Measurements from ENCODE around the gene CDC23.
A peak's percentile ranks its signal among the peaks of the same experiment; 100 is the strongest.
"Not testable (repeated sequence)": the region's sequence is repeated elsewhere in the genome, so short reads cannot be mapped to it uniquely, and the experiment has no call there.

The CDC23 gene

GRCh38 chr5:138224712-138225111 is 11.6 kb upstream of the CDC23 start:
- ChIA-PET POLR2A (interaction anchor here (1.6 kb wide), 1 partner anchor 115 kb away, joined by 4 read pairs; no protein-coding TSS in a partner anchor), CTCF (interaction anchor here (0.8 to 9.8 kb wide), 12 partner anchors 8 to 279 kb away, joined by 3 to 61 read pairs (median 6); partner anchors contain the start of genes CDC23 and KDM3B)
- DNase-seq (ENCODE audit: extremely low spot score), result no peak
- TF ChIP-seq CTCF (IDR thresholded peaks at IDR 0.05; ENCODE audit: control extremely low read depth, extremely low read depth, low read depth, missing control alignments), result no peak

GRCh38 chr5:138223532-138223931 is 10.4 kb upstream of the CDC23 start:
- no peak for TF ChIP-seq CTCF (IDR thresholded peaks at IDR 0.05; ENCODE audit: control extremely low read depth, extremely low read depth, low read depth, missing control alignments)
- ChIA-PET POLR2A (interaction anchor here (0.5 to 1.6 kb wide), 2 partner anchors 116 to 177 kb away, joined by 4 to 7 read pairs; no protein-coding TSS in a partner anchor), CTCF (interaction anchor here (0.7 to 9.8 kb wide), 20 partner anchors 9 to 303 kb away, joined by 3 to 61 read pairs (median 4); partner anchors contain the start of genes CDC23 and KDM3B)
- DNase-seq (ENCODE audit: extremely low spot score), result no peak

- ChIA-PET CTCF (interaction anchor here (1.4 to 9.8 kb wide), 3 partner anchors 8 to 25 kb away, joined by 3 to 61 read pairs (median 6); no protein-coding TSS in a partner anchor), POLR2A (no interaction called here)
- no peak for TF ChIP-seq CTCF (IDR thresholded peaks at IDR 0.05; ENCODE audit: control extremely low read depth, extremely low read depth, low read depth, missing control alignments)
- no peak for DNase-seq (ENCODE audit: extremely low spot score)
Measured at GRCh38 chr5:138216799-138217198, 3.7 kb upstream of the CDC23 start.

GRCh38 chr5:138212828-138213160 is 329 bp downstream of the CDC23 start:
- peak; percentile 31 for DNase-seq (ENCODE audit: extremely low spot score)
- ChIA-PET CTCF (interaction anchor here (1.5 to 3.3 kb wide), 8 partner anchors 11 to 237 kb away, joined by 3 to 16 read pairs (median 5); partner anchors contain the start of genes KDM3B and KIF20A), POLR2A (interaction anchor here (1.0 kb wide), 1 partner anchor 27 kb away, joined by 4 read pairs; no protein-coding TSS in a partner anchor)
- TF ChIP-seq CTCF (IDR thresholded peaks at IDR 0.05; ENCODE audit: control extremely low read depth, extremely low read depth, low read depth, missing control alignments), result no peak

- ChIA-PET POLR2A (no interaction called here), CTCF (interaction anchor here (1.4 kb wide), 1 partner anchor 141 kb away, joined by 3 read pairs; the partner anchor contains the start of gene KDM3B)
- no peak for DNase-seq (ENCODE audit: extremely low spot score)
- no peak for TF ChIP-seq CTCF (IDR thresholded peaks at IDR 0.05; ENCODE audit: control extremely low read depth, extremely low read depth, low read depth, missing control alignments)
Measured at GRCh38 chr5:138210985-138211384, 2.1 kb downstream of the CDC23 start.

GRCh38 chr5:138193859-138194258 is 19.3 kb downstream of the CDC23 start:
- POLR2A ChIA-PET; DNase-seq (ENCODE audit: extremely low spot score): not testable (repeated sequence)
- CTCF ChIA-PET, result interaction anchor here (2.2 to 2.9 kb wide), 2 partner anchors 9 to 19 kb away, joined by 8 to 10 read pairs; partner anchors contain the start of gene CDC23

- POLR2A ChIA-PET, result no interaction called here
- no peak for DNase-seq (ENCODE audit: extremely low spot score)
- CTCF ChIA-PET, result no interaction called here
- no peak for TF ChIP-seq CTCF (IDR thresholded peaks at IDR 0.05; ENCODE audit: control extremely low read depth, extremely low read depth, low read depth, missing control alignments)
Measured at GRCh38 chr5:138192826-138193225, 20.3 kb downstream of the CDC23 start.
